Kidney epithelial cell (primary cell): ENCODE measurements around the gene TMEM200C. TPM values are rescaled to one million over a fixed set of nuclear protein-coding genes. Genes with fewer than 3 reads are reported as not detected.
"Not testable (repeated sequence)": the region's sequence is repeated elsewhere in the genome, so short reads cannot be mapped to it uniquely, and the experiment has no call there.

Source experiments
- DNase-seq: peaks from one replicate; pipeline ENCODE4 v3.0.0-alpha.2; 2010; ENCODE audit warnings: low read depth
- H3K27me3 ChIP-seq: 2 replicates; pipeline ENCODE4 v1.6.0; 2011; ENCODE audit warnings: low read length; ENCODE audit not compliant: control insufficient read depth, insufficient read depth
- H3K36me3 ChIP-seq: 2 replicates; pipeline ENCODE4 v1.5.1; 2011; ENCODE audit warnings: low read length; ENCODE audit not compliant: control insufficient read depth, insufficient read depth
- H3K4me3 ChIP-seq: 2 replicates; pipeline ENCODE4 v1.5.1; 2011; ENCODE audit warnings: low read depth, mild to moderate bottlenecking, control low read depth, low read length
- total RNA-seq: library from RNA; depleted of rRNA; stranded (reverse); fragments of >200 nt; gene quantifications from 2 replicates; pipeline ENCODE4 v1.2.3, GENCODE V29; 2015
- TF ChIP-seq, protein P1 (sequence below): IDR thresholded peaks from 2 replicates; pipeline ENCODE4 v1.5.1; 2011; ENCODE audit warnings: mild to moderate bottlenecking, moderate library complexity, low read length, control low read depth, inconsistent platforms; ENCODE audit not compliant: insufficient read depth, poor library complexity, severe bottlenecking

The TMEM200C gene
- total RNA-seq, 1 donor from 2014 or later: 4.9 TPM

DNA sequence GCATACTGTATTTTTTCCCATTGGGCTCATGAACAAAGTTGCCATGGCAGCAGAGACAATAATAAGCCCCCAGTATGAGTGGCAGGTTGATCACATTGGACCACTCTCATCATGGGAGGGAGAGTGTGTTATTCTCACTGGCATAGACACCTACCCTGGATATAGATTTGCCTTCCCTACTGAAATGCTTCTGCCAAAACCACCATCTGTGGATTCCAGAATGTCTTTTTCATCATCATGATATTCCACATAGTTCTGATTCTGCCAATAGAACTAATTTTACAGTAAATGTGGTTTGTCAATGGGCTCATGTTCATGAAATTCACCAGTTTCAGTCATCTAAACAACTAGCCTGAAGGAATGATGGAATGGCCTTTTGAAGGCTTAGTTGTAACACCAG, 18.4 kb downstream of the TMEM200C start:
- no peak overlapping the region for H3K4me3 ChIP-seq
- H3K36me3 ChIP-seq: no peaks in the 10 kb centered on the region
- no peak for DNase-seq
- H3K27me3 ChIP-seq: peaks cover 3% of the 10 kb centered on the region
- TF ChIP-seq, protein P1, sequence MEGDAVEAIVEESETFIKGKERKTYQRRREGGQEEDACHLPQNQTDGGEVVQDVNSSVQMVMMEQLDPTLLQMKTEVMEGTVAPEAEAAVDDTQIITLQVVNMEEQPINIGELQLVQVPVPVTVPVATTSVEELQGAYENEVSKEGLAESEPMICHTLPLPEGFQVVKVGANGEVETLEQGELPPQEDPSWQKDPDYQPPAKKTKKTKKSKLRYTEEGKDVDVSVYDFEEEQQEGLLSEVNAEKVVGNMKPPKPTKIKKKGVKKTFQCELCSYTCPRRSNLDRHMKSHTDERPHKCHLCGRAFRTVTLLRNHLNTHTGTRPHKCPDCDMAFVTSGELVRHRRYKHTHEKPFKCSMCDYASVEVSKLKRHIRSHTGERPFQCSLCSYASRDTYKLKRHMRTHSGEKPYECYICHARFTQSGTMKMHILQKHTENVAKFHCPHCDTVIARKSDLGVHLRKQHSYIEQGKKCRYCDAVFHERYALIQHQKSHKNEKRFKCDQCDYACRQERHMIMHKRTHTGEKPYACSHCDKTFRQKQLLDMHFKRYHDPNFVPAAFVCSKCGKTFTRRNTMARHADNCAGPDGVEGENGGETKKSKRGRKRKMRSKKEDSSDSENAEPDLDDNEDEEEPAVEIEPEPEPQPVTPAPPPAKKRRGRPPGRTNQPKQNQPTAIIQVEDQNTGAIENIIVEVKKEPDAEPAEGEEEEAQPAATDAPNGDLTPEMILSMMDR: no peak

DNA sequence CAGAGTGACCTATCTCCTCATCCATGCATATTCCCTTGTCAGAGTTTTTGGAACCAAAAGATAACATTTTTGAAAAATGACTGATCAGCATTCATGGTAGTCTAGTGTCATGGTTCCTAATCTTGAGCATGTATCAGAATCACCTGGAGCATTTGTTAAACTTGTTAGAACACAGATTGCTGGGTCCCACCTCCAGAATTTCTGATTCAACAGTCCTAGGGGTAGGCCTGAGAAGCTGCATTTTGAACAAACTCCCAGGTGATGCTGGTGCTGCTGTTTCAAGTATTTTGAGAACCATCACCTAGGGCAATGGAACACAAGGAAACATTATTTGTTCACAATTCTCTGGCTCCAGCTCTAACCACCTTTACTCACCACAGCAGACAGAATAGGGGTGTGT, 21.0 kb downstream of the TMEM200C start:
- TF ChIP-seq, protein P1: no peak
- H3K27me3 ChIP-seq: peaks cover 3% of the 10 kb centered on the region
- no peak for DNase-seq
- no peak overlapping the region for H3K4me3 ChIP-seq
- no peaks in the 10 kb centered on the region for H3K36me3 ChIP-seq

- TF ChIP-seq, protein P1: no peak
Observed at GRCh38 chr18:5872886-5873285, 22.4 kb downstream of the TMEM200C start.

DNA sequence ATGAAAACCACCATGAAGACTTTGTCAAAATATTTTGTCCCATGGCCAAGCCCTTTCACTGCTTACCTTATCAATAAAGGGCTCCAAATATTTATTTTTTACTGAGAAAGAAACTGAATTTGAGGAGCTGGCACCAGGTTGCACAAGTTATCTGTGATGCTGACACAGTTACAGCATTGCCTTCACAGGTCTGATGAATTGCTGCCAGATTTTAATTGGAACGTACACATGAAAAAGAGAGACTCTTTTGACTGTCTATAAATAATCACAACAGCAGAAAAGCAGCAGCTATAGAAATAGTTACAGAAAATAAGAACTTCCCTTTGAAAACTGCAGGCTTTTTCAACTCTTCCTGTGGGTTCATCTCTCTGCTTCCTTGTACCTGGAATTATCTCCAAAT, 23.9 kb downstream of the TMEM200C start:
- Histone ChIP-seq H3K4me3 (no peak overlapping the region), H3K36me3 (no peaks in the 10 kb centered on the region), H3K27me3 (no peaks in the 10 kb centered on the region)
- TF ChIP-seq, protein P1: no peak
- DNase-seq: no peak

More at GRCh38 chr18:5872886-5873285, 22.4 kb downstream of the TMEM200C start:
- no peak for DNase-seq
- no peaks in the 10 kb centered on the region for H3K36me3 ChIP-seq
- no peaks in the 10 kb centered on the region for H3K27me3 ChIP-seq
- no peak overlapping the region for H3K4me3 ChIP-seq

DNA sequence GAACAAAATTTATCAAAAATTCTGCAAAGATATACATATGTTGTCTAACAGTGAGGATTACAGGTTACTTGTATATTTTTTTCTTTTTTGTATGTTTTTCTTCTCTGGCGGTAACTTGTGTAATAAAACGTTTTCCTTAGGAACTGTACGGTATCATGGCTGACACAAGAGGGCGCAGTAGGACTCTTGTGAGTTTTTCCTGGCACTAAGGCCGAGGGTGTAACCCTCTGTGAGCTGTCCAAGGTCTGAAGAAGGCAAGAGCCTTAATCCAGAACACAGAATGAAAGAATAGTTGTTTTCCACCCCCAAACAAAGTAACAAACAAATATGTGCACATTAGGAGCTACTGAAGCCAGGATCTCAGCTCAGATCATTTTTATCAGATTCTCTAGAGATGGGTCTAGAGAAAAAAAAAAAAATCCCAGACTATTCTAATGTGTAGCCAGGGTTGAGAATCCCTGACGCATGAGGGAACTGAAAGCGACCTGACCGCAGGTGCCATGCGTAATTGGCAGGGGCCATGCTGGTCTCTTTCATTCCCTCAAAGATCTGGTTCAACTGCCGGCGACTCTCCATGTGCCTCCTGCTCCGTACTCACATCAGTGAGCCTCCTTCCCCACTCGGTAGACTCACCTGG, 27.0 kb downstream of the TMEM200C start:
- TF ChIP-seq, protein P1: peak; percentile 85
- Histone ChIP-seq H3K36me3 (no peaks in the 10 kb centered on the region), H3K4me3 (no peak overlapping the region), H3K27me3 (no peaks in the 10 kb centered on the region)
- DNase-seq: peak; percentile 61

DNA sequence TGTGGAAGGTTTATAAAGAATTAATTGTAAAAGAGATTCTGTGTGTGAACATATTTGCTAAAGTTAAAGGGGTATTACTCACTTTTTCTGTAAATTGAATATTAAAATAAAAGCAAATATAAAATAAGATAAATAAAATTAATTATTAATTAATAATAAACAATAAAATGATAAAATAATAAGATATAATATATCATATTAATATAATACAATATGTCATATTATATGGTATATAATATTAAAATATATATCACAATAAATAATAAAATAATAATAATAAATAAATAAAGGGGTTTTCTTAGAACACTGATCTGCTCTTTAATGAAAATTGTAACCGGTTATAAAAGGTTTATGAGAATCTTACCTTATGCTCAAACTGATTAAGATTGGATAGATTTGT, 29.8 kb downstream of the TMEM200C start:
- Histone ChIP-seq H3K27me3 (no peaks in the 10 kb centered on the region), H3K36me3 (no peaks in the 10 kb centered on the region), H3K4me3 (no peak overlapping the region)
- no peak for DNase-seq
- TF ChIP-seq, protein P1: no peak

DNA sequence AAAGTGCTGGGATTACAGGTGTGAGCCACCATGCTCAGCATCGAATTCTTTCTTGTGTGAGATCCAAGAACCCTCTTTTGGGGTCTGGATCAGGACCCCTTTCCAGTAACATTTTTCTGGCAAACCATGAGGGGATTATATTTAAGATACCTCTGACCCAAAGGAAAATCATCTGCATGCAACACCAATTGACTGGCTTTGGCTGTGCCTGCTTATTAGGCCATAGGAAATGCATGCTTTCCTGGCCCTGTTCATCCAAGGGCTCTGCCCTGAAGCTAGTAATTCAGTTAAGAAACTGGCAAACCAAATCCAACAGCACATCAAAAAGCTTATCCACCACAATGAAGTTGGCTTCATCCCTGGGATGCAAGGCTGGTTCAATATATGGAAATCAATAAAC, 33.2 kb downstream of the TMEM200C start:
- not testable (repeated sequence) for H3K27me3 ChIP-seq, H3K4me3 ChIP-seq, H3K36me3 ChIP-seq, DNase-seq
